Mucosa of descending colon (tissue), 3 donors: ENCODE results near the gene SPPL3. TPM values are rescaled to one million over a fixed set of nuclear protein-coding genes. Genes with fewer than 3 reads are reported as not detected.

Source experiments
- ATAC-seq: fragments of 200-7000 bp; cut with Tn5 transposase; one replicate; pipeline ENCODE4 v1.9.1; 2020; ENCODE audit warnings: mild to moderate bottlenecking, moderate library complexity
- DNase-seq, 3 donors: peaks; one replicate each; pipeline ENCODE4 v3.0.0-alpha.2; 2020
- H3K36me3 ChIP-seq: fragments of 200-600 bp; one replicate; pipeline ENCODE4 v1.8.0; 2021; ENCODE audit warnings: low read depth, mild to moderate bottlenecking
- H3K4me1 ChIP-seq: fragments of 200-600 bp; one replicate; pipeline ENCODE4 v1.8.0; 2021; ENCODE audit warnings: low read depth, mild to moderate bottlenecking
- H3K4me3 ChIP-seq: fragments of 200-600 bp; one replicate; pipeline ENCODE4 v1.8.0; 2021; ENCODE audit warnings: mild to moderate bottlenecking
- H3K9me3 ChIP-seq: fragments of 200-600 bp; one replicate; pipeline ENCODE4 v1.8.0; 2021; ENCODE audit warnings: mild to moderate bottlenecking
- intact Hi-C, 2 donors: fragments of 100-400 bp; cut with DNase I in 1 of 2; cut with micrococcal nuclease in 1 of 2; formaldehyde crosslinking; loops; one replicate each; pipeline versions ENCODE4 v1.11.0 to v1.11.1; 2022; cut with DNase I, micrococcal nuclease
- total RNA-seq, 3 donors: library from RNA; stranded (reverse); fragmentation: NEBNext Ultra II Directional in 2 of 3; extraction: Animal tissue kit (Norgen Biotek cat#: 25700) in 2 of 3; gene quantifications; one replicate each; pipeline versions ENCODE4 v1.2.1 to v1.2.4, GENCODE V29; 2021 to 2023
- TF ChIP-seq, protein P1 (sequence below): fragments of 200-600 bp; IDR thresholded peaks from one replicate; pipeline ENCODE4 v1.8.0; 2022; ENCODE audit warnings: antibody characterized with exemption, mild to moderate bottlenecking
- donor health status: DM: no; HTN: no; CAD: no; lungs with moderate emphysema.
- donor health status: DM: no; HTN: no; CAD: no.
- donor health status: DM: no; HTN: yes; CAD: no.

SPPL3 gene
- total RNA-seq, 3 donors from 2014 or later, result 51.8 to 72.1 (median 65.6) TPM

- TF ChIP-seq, protein P1, sequence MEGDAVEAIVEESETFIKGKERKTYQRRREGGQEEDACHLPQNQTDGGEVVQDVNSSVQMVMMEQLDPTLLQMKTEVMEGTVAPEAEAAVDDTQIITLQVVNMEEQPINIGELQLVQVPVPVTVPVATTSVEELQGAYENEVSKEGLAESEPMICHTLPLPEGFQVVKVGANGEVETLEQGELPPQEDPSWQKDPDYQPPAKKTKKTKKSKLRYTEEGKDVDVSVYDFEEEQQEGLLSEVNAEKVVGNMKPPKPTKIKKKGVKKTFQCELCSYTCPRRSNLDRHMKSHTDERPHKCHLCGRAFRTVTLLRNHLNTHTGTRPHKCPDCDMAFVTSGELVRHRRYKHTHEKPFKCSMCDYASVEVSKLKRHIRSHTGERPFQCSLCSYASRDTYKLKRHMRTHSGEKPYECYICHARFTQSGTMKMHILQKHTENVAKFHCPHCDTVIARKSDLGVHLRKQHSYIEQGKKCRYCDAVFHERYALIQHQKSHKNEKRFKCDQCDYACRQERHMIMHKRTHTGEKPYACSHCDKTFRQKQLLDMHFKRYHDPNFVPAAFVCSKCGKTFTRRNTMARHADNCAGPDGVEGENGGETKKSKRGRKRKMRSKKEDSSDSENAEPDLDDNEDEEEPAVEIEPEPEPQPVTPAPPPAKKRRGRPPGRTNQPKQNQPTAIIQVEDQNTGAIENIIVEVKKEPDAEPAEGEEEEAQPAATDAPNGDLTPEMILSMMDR, result no peak
- Histone ChIP-seq H3K4me1 (peaks cover 3% of the 10 kb centered on the region), H3K9me3 (no peaks in the 10 kb centered on the region), H3K36me3 (no peaks in the 10 kb centered on the region), H3K4me3 (no peak overlapping the region)
- DNase-seq (no peak), ATAC-seq (no peak)
- intact Hi-C loops, result no loop called here
Measured at GRCh38 chr12:120872487-120872886, 31.7 kb downstream of the SPPL3 start.

- no peak overlapping the region for H3K4me3 ChIP-seq
- no peaks in the 10 kb centered on the region for H3K9me3 ChIP-seq
- H3K36me3 ChIP-seq, result no peaks in the 10 kb centered on the region
- H3K4me1 ChIP-seq, result peaks cover 3% of the 10 kb centered on the region
- TF ChIP-seq, protein P1, result no peak
- DNase-seq, result no peak
- ATAC-seq, result no peak
- intact Hi-C loops, result no loop called here
Measured at GRCh38 chr12:120870415-120870814, 33.7 kb downstream of the SPPL3 start.

DNA sequence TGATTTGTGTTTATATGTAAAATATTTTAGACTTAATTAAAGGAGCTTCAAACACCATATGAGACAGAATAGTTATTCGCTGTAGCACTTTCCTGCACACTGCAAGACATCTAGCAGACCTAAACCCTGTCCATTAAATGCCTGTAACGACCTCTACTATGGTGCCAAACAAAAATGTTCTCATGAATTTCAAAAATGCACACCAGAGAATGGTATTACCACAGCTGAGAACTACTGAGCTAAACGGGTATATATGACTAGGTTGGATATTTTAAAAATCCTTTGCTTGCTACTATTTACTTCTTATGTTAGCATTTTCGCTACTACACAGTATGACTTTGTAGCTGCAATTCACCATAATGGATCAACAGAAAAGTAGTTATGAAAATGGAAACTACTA lies 34.8 kb downstream of the SPPL3 start:
- DNase-seq (no peak), ATAC-seq (no peak)
- no peaks in the 10 kb centered on the region for H3K36me3 ChIP-seq
- H3K4me3 ChIP-seq, result no peak overlapping the region
- TF ChIP-seq, protein P1, result no peak
- peaks cover 3% of the 10 kb centered on the region for H3K4me1 ChIP-seq
- intact Hi-C loops, result no loop called here
- no peaks in the 10 kb centered on the region for H3K9me3 ChIP-seq

DNA sequence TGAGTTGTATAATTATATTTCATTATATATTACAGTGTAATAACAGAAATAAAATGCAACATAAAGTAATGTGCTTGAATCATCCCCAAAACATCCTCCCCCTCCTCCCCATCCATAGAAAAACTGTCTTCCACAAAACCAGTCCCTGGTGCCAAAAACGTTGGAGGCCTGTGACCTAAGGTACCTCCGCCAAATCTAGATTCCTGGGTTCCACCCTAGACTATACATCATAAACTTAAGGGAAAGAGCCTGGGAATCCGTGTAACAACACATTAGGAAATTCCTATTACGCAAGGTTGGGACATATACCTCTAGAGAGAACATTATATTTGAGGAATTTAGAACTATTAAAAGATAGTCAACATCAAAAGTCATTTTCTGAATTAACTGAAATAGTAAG lies 38.0 kb downstream of the SPPL3 start:
- H3K36me3 ChIP-seq, result no peaks in the 10 kb centered on the region
- intact Hi-C loops, result no loop called here
- no peak for ATAC-seq
- no peak overlapping the region for H3K4me3 ChIP-seq
- no peaks in the 10 kb centered on the region for H3K9me3 ChIP-seq
- DNase-seq, result no peak
- H3K4me1 ChIP-seq, result no peaks in the 10 kb centered on the region
- TF ChIP-seq, protein P1, result no peak

DNA sequence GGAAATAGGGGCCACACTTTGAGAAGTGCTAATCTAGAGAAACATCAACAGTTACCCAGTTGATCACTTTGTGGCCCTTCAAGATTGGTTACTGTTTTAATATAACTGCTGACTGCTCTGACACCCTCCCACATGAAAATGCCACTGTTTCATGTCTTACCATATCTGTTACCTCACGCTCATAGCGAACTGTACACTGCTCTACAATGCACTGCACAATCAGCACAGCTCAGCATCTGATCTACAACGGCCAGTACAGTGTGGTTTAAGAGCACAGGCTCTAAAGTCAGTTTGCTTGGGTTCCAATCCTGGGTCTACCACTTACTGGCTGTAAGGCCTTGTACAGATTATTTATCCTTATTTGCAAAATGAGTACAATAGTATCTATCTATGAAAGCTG lies 39.1 kb downstream of the SPPL3 start:
- Histone ChIP-seq H3K9me3 (no peaks in the 10 kb centered on the region), H3K4me3 (no peak overlapping the region), H3K4me1 (no peaks in the 10 kb centered on the region), H3K36me3 (no peaks in the 10 kb centered on the region)
- DNase-seq, result no peak
- intact Hi-C loops, result no loop called here
- TF ChIP-seq, protein P1, result no peak
- ATAC-seq, result no peak

DNA sequence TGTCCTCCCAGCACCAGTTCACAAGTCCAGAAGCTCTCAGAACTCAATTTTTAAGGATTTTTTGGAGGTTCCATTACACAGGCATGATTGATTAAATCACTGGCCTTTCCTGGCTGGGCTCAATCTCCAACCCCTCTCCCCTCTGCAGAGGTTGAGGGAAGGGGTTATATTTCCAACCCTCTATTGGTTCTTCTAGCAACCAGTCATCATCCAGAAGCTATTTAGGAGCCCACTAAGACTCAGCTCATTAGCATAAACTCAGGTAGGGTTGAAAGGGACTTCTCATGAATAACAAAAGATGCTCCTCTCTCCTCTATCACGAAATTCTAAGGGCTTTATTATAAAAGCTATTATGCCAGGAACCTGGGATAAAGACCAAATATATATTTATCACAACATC lies 41.5 kb downstream of the SPPL3 start:
- no peak overlapping the region for H3K4me3 ChIP-seq
- no peaks in the 10 kb centered on the region for H3K9me3 ChIP-seq
- intact Hi-C loops, result no loop called here
- H3K36me3 ChIP-seq, result no peaks in the 10 kb centered on the region
- TF ChIP-seq, protein P1, result no peak
- ATAC-seq (no peak), DNase-seq (no peak)
- H3K4me1 ChIP-seq, result no peaks in the 10 kb centered on the region
